BE2C (cell line): ENCODE data around the gene COMT.
A peak's percentile ranks its signal among the peaks of the same experiment; 100 is the strongest.

Source experiments
- DNase-seq: peaks from one replicate; pipeline ENCODE4 v3.0.0-alpha.2; 2020
- H3K27me3 ChIP-seq: fragments of 250-450 bp; sonication (Bioruptor Pico); 2 replicates; pipeline ENCODE4 v1.5.1; 2020; ENCODE audit warnings: mild to moderate bottlenecking
- H3K36me3 ChIP-seq: fragments of 250-450 bp; sonication (Bioruptor Pico); 2 replicates; pipeline ENCODE4 v1.5.1; 2020; ENCODE audit warnings: mild to moderate bottlenecking
- H3K4me1 ChIP-seq: fragments of 250-450 bp; sonication (Bioruptor Pico); 2 replicates; pipeline ENCODE4 v1.5.1; 2020
- H3K4me3 ChIP-seq: 2 replicates; pipeline ENCODE4 v1.5.1; 2011; ENCODE audit warnings: low read depth, low read length
- H3K9me3 ChIP-seq: fragments of 250-450 bp; sonication (Bioruptor Pico); 2 replicates; pipeline ENCODE4 v1.5.1; 2020
- CTCF ChIP-seq: IDR thresholded peaks from 2 replicates; pipeline ENCODE4 v1.5.1; 2012; ENCODE audit warnings: mild to moderate bottlenecking, low read depth, low read length

COMT gene

GRCh38 chr22:19937616-19938473, 3.7 kb upstream of the COMT start:
- no peaks in the 10 kb centered on the region; the same call in 1 of the 2 replicates for H3K36me3 ChIP-seq
- DNase-seq: no peak
- H3K4me3 ChIP-seq: no peak overlapping the region
- no peaks in the 10 kb centered on the region; the same call in 1 of the 2 replicates for H3K9me3 ChIP-seq
- no peak for TF ChIP-seq CTCF
- peaks cover 15% of the 10 kb centered on the region for H3K4me1 ChIP-seq
- no peaks in the 10 kb centered on the region for H3K27me3 ChIP-seq

GRCh38 chr22:19940536-19941364, 822 bp upstream of the COMT start:
- TF ChIP-seq CTCF: no peak
- H3K9me3 ChIP-seq: no peaks in the 10 kb centered on the region
- no peaks in the 10 kb centered on the region for H3K27me3 ChIP-seq
- peaks cover 11% of the 10 kb centered on the region for H3K4me1 ChIP-seq
- DNase-seq: no peak
- peak overlapping the region; percentile 98 for H3K4me3 ChIP-seq
- no peaks in the 10 kb centered on the region; the same call in 1 of the 2 replicates for H3K36me3 ChIP-seq

- Histone ChIP-seq H3K4me3 (peak overlapping the region; percentile 98), H3K36me3 (peaks cover 2% of the 10 kb centered on the region), H3K9me3 (no peaks in the 10 kb centered on the region), H3K4me1 (peaks cover 12% of the 10 kb centered on the region), H3K27me3 (no peaks in the 10 kb centered on the region)
- DNase-seq: no peak
- no peak for TF ChIP-seq CTCF
Measured at GRCh38 chr22:19942157-19943081, 847 bp downstream of the COMT start.

- peaks cover 7% of the 10 kb centered on the region for H3K36me3 ChIP-seq
- no peak for DNase-seq
- H3K4me1 ChIP-seq: peaks cover 14% of the 10 kb centered on the region
- TF ChIP-seq CTCF: peak; percentile 22; the same call in 1 of the 2 replicates
- no peaks in the 10 kb centered on the region for H3K9me3 ChIP-seq
- peak overlapping the region; percentile 98 for H3K4me3 ChIP-seq
- no peaks in the 10 kb centered on the region for H3K27me3 ChIP-seq
Measured at GRCh38 chr22:19943082-19944026, 1.8 kb downstream of the COMT start.
